Ecto neural progenitor cell (in vitro differentiated cells): ENCODE results near the gene TBCD.
"Not testable (repeated sequence)": the region's sequence is repeated elsewhere in the genome, so short reads cannot be mapped to it uniquely, and the experiment has no call there.

ENCODE experiments used
- DNase-seq: peaks from one replicate; pipeline ENCODE4 v3.0.0-alpha.2; 2018; ENCODE audit warnings: low spot score

The TBCD gene

GRCh38 chr17:82972836-82973372, 221.0 kb downstream of the TBCD start:
- DNase-seq: peak; percentile 43

DNA sequence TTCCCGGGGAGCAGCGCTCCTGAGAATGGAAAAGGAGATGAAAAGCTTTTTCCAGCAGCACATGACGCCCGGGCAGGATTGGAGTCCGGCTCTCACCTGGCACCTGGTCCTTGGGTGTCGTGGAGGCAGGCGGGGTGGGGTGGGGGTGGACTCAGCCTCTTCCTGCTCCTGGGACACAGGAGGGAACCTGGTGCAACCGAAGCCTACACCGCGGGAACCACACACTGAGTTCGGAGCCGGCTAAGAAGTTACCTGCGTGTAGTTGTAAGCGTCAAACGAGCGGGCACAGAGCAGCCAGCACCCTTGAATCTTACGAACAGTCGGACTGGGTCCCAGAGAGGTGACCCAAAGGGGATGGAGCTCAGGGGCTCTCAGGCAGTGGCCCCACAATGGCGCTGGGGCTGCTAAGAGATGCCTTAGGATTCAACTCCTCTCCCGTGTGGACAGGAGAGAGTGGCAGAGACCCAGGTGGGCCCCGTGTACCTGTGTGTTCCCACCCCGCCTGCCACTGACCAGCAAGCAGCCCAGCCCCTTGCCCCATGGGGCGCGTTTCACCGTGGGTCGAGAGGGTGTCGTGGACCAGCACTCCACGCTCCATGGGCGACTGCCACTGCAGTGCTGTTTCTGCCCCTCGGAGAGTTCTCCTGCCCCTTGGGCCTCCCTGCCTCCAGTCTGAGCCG, 221.7 kb downstream of the TBCD start:
- DNase-seq: peak; percentile 41

DNA sequence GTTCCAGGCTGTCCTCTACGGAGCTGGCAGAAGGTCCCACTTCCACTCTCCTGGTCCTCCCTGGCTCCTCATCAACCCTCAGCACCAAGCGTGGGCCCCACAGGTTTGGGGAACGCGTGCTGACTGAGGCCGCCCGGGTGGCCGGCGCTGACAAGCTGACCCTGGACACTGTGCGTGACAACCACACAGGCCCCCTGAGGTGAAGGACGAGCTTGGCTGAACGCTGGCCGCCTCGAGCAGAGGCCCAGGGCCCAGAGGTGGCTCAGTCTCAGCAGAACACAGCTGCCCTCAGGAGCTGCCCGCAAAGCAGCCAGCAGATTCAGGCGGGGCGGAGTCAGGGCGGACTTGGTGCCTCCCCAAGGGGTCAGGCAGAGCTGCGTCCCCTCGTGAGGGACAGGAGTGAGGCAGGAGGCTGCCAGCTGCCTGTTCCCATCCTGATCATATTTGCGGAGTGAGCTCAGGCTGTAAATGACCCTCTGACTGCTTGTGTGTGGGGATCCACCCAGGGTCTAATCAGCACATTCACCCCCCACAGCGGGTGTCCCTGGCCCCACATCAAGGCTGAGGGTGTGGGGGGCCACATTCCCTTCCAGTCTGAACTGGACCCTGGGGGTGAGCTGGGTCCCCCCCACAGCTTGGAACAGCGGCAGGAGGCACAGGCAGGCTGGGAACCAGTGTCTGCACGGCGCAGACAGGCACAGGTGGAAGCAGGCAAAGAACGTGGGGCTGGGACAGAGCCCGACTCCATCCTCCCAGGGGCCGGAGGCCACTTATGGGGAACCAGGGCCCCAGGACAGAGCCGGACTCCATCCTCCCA, 222.5 kb downstream of the TBCD start:
- DNase-seq: peak; percentile 59

GRCh38 chr17:82976982-82977488, 225.2 kb downstream of the TBCD start:
- DNase-seq: peak; percentile 39

DNA sequence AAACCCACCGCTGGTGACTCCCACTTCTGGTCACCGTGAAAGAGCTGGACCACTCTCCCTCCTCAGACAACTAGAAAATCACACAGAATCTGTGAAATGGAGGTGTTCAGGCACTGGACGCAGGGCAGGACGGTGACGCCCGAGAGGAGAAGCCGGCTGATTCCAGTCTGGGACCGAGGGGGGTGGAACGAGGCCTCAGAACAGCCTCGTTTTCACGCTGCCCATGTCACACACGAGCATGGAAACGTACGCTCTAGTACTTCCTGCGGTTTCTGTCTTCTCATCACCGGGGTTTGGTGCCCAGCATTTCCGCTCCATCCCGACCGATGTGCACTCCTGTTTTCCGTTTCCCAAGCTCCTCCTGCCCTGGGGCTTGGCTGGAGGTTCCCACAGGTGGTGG, 225.7 kb downstream of the TBCD start:
- DNase-seq: peak; percentile 40

DNA sequence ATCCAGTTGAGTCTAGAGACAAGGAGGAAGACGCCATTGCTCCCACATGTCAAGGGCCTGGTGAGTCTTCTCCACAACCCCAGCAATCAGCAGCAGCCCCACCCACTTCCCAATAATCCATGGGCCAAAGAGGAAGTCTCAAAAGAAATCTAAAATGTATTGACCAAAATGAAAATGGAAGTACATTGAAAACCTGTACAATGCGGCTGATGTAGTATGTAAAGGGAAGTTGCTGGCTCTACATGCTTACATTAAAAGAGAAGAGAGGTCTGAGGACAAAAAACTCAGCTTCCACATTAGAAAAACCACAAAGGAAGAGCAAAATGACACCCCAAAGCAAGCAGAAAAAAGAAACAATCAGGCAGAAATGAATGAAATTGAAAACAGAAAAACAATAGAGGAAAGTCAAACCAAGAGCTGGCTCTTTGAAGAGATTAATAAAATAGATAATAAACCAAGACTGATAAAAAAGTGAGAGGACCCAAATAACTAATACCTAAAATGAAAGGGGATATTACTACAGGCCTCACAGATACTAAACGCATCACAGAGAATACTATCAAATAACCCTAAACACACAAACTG, 227.0 kb downstream of the TBCD start:
- no peak for DNase-seq

DNA sequence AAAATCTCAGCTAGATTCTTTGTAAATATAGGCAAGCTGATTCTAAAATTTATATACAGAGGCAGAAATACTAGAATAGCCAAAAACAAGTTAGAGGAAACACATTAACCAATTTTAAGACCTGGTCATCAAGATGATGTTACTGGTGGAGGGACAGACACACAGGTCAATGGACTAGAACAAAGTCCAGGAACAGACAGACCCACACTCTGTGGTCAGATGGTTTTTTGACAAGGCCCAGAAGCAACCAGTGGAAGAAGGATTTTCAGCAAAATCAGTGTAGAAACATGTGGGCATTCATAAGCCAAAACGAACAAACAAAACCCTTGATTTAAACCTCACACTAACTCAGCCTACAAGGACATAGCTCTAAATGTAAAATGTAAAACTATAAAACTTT, 227.9 kb downstream of the TBCD start:
- no peak for DNase-seq

- peak; percentile 30 for DNase-seq
Observed at GRCh38 chr17:82980632-82981031, 228.8 kb downstream of the TBCD start.

- DNase-seq: peak; percentile 38
Observed at GRCh38 chr17:82981141-82981730, 229.4 kb downstream of the TBCD start.

DNA sequence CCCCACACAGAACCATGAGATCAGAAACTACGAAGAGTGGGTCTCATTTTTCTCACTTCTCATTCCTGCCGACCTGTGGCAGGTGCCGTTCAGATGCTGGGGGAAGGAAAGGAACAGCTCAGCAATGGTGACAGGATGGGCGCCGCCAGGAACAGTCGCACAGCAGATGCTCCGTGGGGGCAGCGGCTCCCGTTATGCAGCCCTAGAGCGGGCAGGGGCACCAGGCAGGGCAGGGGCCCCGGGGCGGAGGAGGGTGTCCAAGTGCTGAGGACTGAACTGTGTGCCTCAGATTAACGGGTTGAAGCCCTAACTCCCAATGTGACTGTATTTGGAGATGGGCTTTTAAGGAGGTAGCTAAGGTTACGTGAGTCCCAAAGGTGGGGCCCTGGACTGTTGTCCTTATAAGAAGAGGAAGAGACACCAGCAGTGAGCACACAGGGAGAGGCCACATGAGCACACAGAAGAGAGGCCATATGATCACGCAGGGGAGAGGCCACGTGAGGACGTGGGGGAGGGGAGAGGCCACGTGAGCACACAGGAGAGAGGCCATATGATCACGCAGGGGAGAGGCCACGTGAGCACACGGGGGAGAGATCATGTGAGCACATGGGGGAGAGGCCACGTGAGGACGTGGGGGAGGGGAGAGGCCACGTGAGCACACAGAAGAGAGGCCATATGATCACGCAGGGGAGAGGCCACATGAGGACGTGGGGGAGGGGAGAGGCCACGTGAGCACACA, 231.8 kb downstream of the TBCD start:
- DNase-seq: peak; percentile 34

- not testable (repeated sequence) for DNase-seq
Observed at GRCh38 chr17:82984249-82984617, 232.4 kb downstream of the TBCD start.

DNA sequence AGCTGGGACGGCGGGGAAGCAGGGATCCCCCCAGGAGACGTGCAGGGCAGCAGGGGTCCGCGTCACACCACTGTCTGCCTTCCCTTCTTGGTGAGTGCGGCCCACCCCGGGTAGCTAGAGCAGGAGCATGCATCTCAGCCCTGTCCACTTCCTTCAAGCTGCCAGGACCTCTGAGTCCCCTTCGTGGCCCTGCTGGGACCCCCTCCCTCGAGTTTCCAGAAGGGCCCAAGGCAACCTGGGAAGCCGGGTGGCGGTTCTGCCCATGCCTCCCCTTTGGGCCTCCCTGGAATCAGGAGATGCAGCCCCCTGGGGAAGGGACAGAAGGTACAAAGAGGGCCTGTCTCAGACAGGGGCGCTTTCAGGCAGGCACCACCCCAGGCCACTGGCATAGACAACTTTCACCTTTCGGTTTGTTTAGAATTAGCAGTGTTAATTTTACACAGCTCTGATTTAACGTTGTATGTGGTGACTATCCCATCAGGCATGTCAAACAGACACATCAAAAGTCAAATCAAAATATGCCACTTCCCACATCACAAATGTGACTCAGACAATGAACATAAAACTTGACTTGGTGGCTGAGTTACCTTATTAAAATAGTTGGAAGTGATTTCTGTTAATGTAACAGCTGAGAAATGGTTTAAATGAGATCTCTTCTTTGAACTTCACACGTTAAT, 233.0 kb downstream of the TBCD start:
- peak; percentile 42 for DNase-seq

GRCh38 chr17:82985428-82985805, 233.6 kb downstream of the TBCD start:
- DNase-seq: peak; percentile 48

DNA sequence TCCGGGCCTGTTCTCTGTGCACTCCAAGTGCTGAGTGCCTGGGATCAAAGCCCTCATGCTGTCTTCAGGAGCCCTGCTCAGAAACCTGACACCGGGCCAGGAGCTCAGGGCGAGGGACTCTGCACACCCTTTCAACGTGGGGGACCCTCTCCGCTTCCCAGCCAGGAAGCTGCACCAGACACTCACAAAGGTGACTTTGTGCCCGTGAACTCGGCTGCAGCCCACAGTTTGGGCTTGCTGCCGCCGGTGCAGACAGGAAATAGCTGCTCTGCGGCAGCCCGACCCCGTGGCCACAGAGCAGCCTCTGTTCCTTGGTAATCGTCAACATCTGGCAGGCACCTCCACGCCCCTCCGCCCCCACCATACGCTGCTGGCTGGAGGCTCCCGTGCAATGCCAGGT, 234.1 kb downstream of the TBCD start:
- peak; percentile 73 for DNase-seq

DNA sequence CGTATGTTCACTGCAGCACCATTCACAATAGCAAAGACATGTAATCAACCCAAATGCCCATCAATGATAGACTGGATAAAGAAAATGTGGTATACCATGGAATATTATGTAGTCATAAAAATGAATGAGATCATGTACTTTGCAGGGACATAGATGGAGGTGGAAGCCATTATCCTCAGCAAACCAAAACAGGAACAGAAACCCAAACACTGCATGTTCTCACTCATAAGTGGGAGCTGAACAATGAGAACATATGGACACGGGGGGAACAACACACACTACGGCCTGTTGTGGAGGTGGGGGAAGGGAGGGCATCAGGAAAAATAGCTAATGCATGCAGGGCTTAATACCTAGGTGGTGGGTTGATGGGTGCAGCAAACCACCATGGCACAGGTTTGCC, 237.2 kb downstream of the TBCD start:
- not testable (repeated sequence) for DNase-seq

DNA sequence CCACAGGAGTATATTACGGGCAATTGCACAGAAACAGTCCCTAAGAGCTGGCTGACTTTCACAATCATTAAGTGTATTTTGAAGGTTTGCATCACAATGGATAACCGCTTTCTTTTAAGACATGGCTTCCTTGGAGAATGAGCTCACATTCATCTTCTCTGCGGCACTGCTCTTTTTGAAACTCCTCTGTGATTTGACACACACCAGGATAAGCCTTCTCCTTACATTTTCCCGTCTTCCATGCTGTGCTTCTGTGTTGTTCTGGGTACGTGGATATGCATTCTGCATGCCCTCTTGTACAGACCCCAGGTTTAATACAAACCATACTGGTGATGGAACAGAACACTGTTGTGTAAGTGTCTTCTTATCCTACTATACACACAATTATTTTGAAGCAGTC, 238.0 kb downstream of the TBCD start:
- DNase-seq: no peak

DNA sequence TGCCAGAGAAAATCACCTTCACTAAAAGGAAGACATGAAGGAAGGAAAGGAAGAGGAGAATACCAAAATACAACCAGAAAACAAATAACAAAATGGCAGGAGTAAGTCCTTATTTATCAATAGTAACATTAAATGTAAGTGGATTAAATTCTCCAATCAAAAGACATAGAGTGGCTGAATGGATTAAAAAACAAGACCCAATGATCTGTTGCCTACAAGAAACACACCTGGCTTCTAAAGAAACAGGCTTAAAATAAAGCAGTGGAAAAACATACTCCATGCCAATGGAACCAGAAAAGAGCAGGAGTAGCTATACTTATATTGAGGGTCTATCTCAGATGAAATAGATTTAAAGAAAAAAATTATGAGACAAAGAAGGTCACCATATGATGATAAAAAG, 241.1 kb downstream of the TBCD start:
- no peak for DNase-seq
